IPS-20b (cell line): ENCODE measurements around the gene SMPDL3A.
"Not testable (repeated sequence)": the region's sequence is repeated elsewhere in the genome, so short reads cannot be mapped to it uniquely, and the experiment has no call there.

ENCODE experiments used
- H3K27ac ChIP-seq: one replicate; pipeline ENCODE4 v1.5.1; 2013; ENCODE audit warnings: low read length
- H3K27me3 ChIP-seq: 2 replicates; pipeline ENCODE4 v1.6.1; 2013; ENCODE audit warnings: mild to moderate bottlenecking, low read length, inconsistent platforms; ENCODE audit not compliant: insufficient read depth
- H3K36me3 ChIP-seq: 2 replicates; pipeline ENCODE4 v1.6.1; 2013; ENCODE audit warnings: low read depth, mild to moderate bottlenecking, inconsistent platforms, low read length, moderate library complexity; ENCODE audit not compliant: insufficient read depth
- H3K4me1 ChIP-seq: 2 replicates; pipeline ENCODE4 v1.6.1; 2013; ENCODE audit warnings: mild to moderate bottlenecking, control low read depth, inconsistent platforms, low read length, moderate library complexity; ENCODE audit not compliant: insufficient read depth
- H3K4me3 ChIP-seq: 2 replicates; pipeline ENCODE4 v1.5.1; 2013; ENCODE audit warnings: mild to moderate bottlenecking, low read length, inconsistent platforms
- H3K9ac ChIP-seq: 2 replicates; pipeline ENCODE4 v1.6.1; 2013; ENCODE audit warnings: low read depth, mild to moderate bottlenecking, inconsistent platforms, low read length, moderate library complexity
- H3K9me3 ChIP-seq: 2 replicates; pipeline ENCODE4 v1.6.1; 2013; ENCODE audit warnings: mild to moderate bottlenecking, low read depth, low read length, inconsistent platforms; ENCODE audit not compliant: insufficient read depth

Gene SMPDL3A

GRCh38 chr6:122789182-122790027 is at the start of gene SMPDL3A:
Gene SMPDL3A, plus strand, starts transcription at chr6:122789258. Its CDS starts 89 bp downstream, at chr6:122789347.
- peaks cover 29% of the 10 kb centered on the region; the same call in 1 of the 2 replicates for H3K4me1 ChIP-seq

GRCh38 chr6:122740091-122740490 is 49.0 kb upstream of the SMPDL3A start:
- H3K9ac ChIP-seq: no peak overlapping the region
- no peaks in the 10 kb centered on the region for H3K9me3 ChIP-seq
- H3K27me3 ChIP-seq: no peaks in the 10 kb centered on the region
- H3K36me3 ChIP-seq: no peaks in the 10 kb centered on the region
- H3K27ac ChIP-seq: no peak overlapping the region
- H3K4me3 ChIP-seq: no peak overlapping the region
- peaks cover 8% of the 10 kb centered on the region for H3K4me1 ChIP-seq

More at GRCh38 chr6:122789182-122790027, at the start of gene SMPDL3A:
- Histone ChIP-seq H3K9me3 (no peaks in the 10 kb centered on the region), H3K27me3 (peaks cover 35% of the 10 kb centered on the region), H3K9ac (peak within 1 kb of the TSS; percentile 76), H3K36me3 (no peaks in the 10 kb centered on the region), H3K4me3 (peak within 1 kb of the TSS; percentile 82), H3K27ac (no peak within 1 kb of the TSS)

GRCh38 chr6:122740936-122741335 is 48.1 kb upstream of the SMPDL3A start:
- no peak overlapping the region for H3K9ac ChIP-seq
- no peaks in the 10 kb centered on the region for H3K36me3 ChIP-seq
- H3K4me1 ChIP-seq: no peaks in the 10 kb centered on the region
- no peak overlapping the region for H3K4me3 ChIP-seq
- no peaks in the 10 kb centered on the region for H3K27me3 ChIP-seq
- H3K27ac ChIP-seq: no peak overlapping the region
- H3K9me3 ChIP-seq: no peaks in the 10 kb centered on the region

- H3K36me3 ChIP-seq, H3K27ac ChIP-seq, H3K27me3 ChIP-seq, H3K4me3 ChIP-seq, H3K9ac ChIP-seq, H3K4me1 ChIP-seq, H3K9me3 ChIP-seq: not testable (repeated sequence)
Observed at GRCh38 chr6:122744247-122744646, 44.8 kb upstream of the SMPDL3A start.

- H3K27ac ChIP-seq, H3K9ac ChIP-seq, H3K4me3 ChIP-seq, H3K4me1 ChIP-seq, H3K9me3 ChIP-seq, H3K27me3 ChIP-seq, H3K36me3 ChIP-seq: not testable (repeated sequence)
Observed at GRCh38 chr6:122744856-122745255, 44.2 kb upstream of the SMPDL3A start.

GRCh38 chr6:122746688-122747087 is 42.4 kb upstream of the SMPDL3A start:
- Histone ChIP-seq H3K27me3 (no peaks in the 10 kb centered on the region), H3K36me3 (no peaks in the 10 kb centered on the region), H3K9me3 (no peaks in the 10 kb centered on the region; the same call in 1 of the 2 replicates), H3K4me3 (no peak overlapping the region), H3K9ac (no peak overlapping the region), H3K27ac (no peak overlapping the region), H3K4me1 (peaks cover 6% of the 10 kb centered on the region; the same call in 1 of the 2 replicates)

GRCh38 chr6:122747573-122747972 is 41.5 kb upstream of the SMPDL3A start:
- H3K36me3 ChIP-seq: no peaks in the 10 kb centered on the region
- H3K27me3 ChIP-seq: no peaks in the 10 kb centered on the region; the same call in 1 of the 2 replicates
- H3K4me1 ChIP-seq: peaks cover 12% of the 10 kb centered on the region; the same call in 1 of the 2 replicates
- no peak overlapping the region for H3K9ac ChIP-seq
- no peak overlapping the region for H3K27ac ChIP-seq
- H3K9me3 ChIP-seq: no peaks in the 10 kb centered on the region; the same call in 1 of the 2 replicates
- H3K4me3 ChIP-seq: no peak overlapping the region

- H3K27me3 ChIP-seq, H3K27ac ChIP-seq, H3K9ac ChIP-seq, H3K4me3 ChIP-seq, H3K9me3 ChIP-seq, H3K36me3 ChIP-seq: not testable (repeated sequence)
- peaks cover 19% of the 10 kb centered on the region; the same call in 1 of the 2 replicates for H3K4me1 ChIP-seq
Observed at GRCh38 chr6:122748945-122749344, 40.1 kb upstream of the SMPDL3A start.

GRCh38 chr6:122749451-122750050 is 39.5 kb upstream of the SMPDL3A start:
- Histone ChIP-seq H3K36me3 (no peaks in the 10 kb centered on the region), H3K27me3 (peaks cover 10% of the 10 kb centered on the region), H3K9me3 (no peaks in the 10 kb centered on the region; the same call in 1 of the 2 replicates), H3K9ac (no peak overlapping the region), H3K27ac (no peak overlapping the region), H3K4me3 (no peak overlapping the region), H3K4me1 (peaks cover 19% of the 10 kb centered on the region; the same call in 1 of the 2 replicates)

GRCh38 chr6:122751326-122751725 is 37.7 kb upstream of the SMPDL3A start:
- peaks cover 19% of the 10 kb centered on the region for H3K27me3 ChIP-seq
- no peaks in the 10 kb centered on the region; the same call in 1 of the 2 replicates for H3K9me3 ChIP-seq
- H3K9ac ChIP-seq: no peak overlapping the region
- H3K4me3 ChIP-seq: no peak overlapping the region
- H3K36me3 ChIP-seq: no peaks in the 10 kb centered on the region
- H3K27ac ChIP-seq: no peak overlapping the region
- H3K4me1 ChIP-seq: peaks cover 19% of the 10 kb centered on the region; the same call in 1 of the 2 replicates

- H3K36me3 ChIP-seq: no peaks in the 10 kb centered on the region
- H3K9ac ChIP-seq: no peak overlapping the region
- H3K27me3 ChIP-seq: peaks cover 31% of the 10 kb centered on the region
- no peak overlapping the region for H3K27ac ChIP-seq
- peaks cover 19% of the 10 kb centered on the region; the same call in 1 of the 2 replicates for H3K4me1 ChIP-seq
- no peaks in the 10 kb centered on the region; the same call in 1 of the 2 replicates for H3K9me3 ChIP-seq
- no peak overlapping the region for H3K4me3 ChIP-seq
Observed at GRCh38 chr6:122752459-122752858, 36.6 kb upstream of the SMPDL3A start.
